Muscle of back (tissue), 11 donors: ENCODE data around the gene LMO1. TPM values are rescaled to one million over a fixed set of nuclear protein-coding genes. Genes with fewer than 3 reads are reported as not detected.

Experiments
- DNase-seq, 3 donors: peaks; one replicate each; pipeline versions ENCODE4 v3.0.0 to v3.0.0-alpha.2; 2013
- polyA plus RNA-seq, 10 donors: library from polyadenylated mRNA; unstranded; fragments of 120-200 nt; gene quantifications; one replicate each; pipeline ENCODE4 v1.2.1, GENCODE V29; 2013; ENCODE audit not compliant: insufficient read length in 10 of 10

Gene LMO1
- polyA plus RNA-seq, 10 donors: 0.54 to 5.5 (median 2.3) TPM

DNA sequence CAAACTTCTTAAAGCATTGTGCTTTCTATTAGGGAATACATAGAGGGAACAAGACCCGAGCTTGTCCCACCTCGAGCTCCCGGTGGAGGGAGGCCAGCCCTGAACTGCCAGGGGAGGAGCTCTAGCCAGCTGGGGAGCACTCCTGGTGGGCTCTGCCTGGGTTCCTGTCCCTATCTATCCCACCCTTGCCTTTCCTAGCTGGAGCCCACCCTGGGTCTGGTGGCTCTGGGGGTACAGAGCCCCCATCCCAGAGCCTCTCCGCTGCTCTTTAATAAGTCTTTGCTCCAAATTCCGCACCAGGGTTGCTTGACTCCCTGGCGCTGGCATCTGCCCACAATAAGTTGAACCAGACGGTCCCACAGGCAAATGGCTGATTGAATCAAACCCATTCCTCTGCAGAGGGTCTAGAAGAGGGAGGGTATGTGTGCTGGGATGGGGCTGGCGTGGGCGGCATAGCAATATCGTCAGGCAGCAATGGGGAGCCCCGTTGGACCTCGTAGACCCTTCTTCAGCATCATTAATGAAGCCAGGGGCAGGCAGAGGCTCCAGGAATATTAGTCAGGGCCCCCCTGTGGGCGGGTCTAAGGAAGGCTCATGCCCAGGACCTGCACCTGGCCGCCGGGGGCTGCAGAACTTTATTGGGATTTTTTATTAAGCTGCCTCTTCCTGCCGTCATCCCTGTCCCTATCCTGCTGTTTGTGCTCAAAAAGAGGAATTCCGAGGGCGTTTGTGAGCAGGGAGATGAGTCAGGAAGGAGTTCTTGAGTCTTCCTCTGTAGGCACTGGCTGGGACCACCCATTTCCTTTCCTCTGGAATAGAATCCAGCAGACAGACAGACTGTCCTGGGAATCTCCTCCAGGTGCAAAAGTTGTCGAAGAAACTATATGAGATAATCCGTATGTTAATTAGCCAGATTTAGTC is 56.3 kb downstream of the LMO1 start:
- DNase-seq: no peak

DNA sequence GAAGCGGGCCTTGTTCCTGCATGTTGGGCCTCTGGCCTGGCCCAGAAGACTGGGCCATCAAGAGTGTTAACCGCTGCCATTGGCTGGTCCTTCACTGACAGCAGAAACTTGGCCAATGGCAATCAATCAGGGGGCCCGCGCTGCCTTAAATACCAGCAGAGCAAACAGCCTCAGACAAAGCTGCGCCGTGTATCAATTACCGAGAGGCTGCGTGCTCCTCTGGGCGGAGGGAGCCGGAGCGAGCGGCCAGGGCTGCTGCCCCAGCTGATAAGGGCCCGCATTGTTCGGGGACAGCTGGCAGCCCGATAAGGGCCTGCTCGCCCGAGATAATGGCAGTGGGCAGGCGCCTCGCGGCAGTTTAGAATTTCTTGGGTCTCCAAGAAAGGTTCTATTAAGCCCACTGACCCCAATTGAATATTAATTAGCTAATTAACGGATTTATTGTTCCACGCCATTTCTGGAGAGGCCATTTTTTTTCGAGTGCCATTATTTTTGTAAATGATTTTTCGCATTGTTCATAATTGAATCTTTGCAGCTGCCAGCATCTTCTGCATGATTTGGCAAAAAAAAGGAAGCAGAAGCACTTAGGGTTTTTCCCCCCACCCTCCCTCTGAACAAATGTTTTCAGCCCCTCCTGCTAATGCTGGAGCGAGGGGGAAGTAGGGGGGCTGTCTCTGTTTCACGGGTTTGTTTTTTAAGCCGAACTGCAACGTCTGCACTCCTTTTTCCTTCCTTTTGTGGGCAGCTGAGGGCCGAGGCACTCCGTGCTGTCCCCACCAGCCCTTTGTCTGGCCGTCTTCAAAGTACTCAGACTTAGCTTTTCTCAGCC is 57.2 kb downstream of the LMO1 start:
- peak in 2 of 3 donors; percentile 44 to 63 for DNase-seq

DNA sequence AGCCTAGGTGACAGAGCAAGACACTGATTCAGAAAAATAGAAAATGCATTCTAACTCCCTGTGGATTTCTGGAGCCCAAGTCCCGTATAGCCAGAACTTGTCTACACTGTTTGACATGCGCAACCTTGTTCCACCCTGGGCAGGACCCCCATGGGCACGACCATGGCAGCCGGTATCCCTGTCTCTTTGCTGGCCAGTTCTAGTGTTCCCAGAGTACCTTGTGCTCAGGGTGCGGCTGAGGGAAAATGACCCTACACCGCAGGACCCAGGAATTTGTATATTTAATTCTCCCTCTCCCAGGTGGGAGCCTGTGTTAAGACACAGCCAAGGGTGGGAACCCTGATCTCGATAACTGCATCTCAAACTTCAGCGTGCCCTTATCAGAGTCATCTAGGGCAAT is 58.1 kb downstream of the LMO1 start:
- no peak for DNase-seq

DNA sequence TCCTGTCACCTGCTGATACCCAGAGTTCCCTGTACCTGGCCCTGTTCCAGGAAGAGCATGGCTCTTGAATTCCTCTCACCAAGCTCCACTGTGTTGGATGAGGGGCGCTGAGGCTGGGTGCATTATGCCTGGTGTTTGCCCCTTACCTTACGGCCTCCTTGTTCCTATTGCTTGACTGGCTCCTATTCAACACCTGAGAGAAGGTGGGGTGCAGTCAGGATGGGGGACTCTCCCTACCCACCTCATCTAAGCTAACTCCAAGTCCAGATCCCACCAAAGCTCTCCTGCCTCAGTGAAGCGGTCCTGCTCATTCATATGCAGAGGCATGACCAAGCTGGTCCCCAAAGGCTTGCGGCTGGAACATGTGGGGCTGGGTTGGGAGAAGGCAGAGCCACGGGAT is 59.1 kb downstream of the LMO1 start:
- DNase-seq: no peak

DNA sequence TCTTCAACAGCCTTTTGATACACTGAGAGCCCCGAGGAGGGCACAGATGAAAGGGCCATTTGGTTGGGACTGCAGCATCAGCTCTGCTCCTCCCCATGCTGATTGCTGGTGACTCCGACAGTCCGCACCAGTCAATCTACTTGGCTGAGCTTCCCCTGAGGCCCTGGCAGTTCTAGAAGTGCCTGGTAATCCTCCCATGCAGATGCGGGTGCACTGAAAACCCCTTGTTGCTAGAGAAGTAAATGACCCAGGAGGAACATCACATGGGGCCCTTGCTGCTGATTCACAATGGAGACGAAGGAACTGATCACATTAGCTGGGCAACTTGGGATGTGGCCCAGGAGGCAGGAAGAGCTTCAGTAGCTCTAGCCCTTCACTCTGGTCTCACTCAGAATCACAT is 59.7 kb downstream of the LMO1 start:
- DNase-seq: no peak

DNA sequence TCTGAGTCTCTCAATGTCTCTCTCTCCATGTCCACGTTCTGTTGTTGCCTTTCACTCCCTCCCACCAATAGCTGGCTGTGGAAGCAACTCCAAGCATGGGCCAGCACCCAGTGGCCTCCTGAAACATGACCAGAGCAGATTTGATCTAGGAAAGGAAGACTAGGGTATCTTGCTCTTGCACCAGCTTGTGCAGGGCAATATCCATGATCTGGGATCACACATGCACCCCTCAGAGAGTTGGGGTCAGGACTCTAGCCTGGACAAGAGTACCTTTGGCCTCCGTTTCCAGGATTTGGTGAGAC is 60.3 kb downstream of the LMO1 start:
- no peak for DNase-seq

DNA sequence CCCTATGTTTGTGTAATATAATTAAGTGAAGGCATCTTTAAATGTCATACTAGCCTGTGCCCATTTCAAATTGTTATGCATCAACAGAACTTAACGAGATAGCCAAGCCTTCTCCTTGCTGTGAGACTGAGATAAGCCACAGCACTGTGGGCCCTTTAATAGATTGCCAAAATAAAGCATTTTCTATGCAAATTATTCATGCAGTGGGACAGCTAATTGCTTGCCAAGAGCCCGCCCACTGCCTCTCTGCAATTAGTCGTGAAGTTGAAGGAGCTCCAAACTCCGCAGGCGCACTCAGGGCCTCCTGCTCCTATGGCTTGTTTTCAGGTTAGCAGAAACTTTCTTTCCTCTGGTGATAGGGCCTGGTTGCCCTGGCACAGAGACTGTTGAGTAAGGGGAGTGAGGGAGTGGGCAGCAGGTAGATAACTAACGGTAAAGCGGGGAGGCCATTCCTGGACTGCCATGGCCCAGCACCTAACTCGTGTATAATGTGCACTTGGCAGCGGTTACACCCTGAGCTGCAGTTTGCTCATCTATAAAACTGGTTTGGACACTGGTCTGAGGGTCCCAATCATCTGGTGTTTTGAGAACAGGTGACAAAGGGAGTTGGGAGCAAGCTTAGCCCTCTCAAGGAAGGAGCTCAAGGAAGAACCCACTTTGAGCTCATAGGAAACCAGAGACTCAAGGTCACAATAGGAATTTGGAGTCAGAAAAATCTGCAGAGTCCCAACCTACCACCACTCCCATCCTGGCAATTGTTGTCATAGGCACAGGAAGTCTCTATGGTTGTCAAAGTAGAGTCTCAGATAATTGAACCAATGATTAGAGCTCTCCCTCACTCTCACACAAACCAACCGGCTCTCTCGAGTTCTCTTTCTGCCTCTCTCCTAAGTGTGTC is 60.9 kb downstream of the LMO1 start:
- DNase-seq: no peak

DNA sequence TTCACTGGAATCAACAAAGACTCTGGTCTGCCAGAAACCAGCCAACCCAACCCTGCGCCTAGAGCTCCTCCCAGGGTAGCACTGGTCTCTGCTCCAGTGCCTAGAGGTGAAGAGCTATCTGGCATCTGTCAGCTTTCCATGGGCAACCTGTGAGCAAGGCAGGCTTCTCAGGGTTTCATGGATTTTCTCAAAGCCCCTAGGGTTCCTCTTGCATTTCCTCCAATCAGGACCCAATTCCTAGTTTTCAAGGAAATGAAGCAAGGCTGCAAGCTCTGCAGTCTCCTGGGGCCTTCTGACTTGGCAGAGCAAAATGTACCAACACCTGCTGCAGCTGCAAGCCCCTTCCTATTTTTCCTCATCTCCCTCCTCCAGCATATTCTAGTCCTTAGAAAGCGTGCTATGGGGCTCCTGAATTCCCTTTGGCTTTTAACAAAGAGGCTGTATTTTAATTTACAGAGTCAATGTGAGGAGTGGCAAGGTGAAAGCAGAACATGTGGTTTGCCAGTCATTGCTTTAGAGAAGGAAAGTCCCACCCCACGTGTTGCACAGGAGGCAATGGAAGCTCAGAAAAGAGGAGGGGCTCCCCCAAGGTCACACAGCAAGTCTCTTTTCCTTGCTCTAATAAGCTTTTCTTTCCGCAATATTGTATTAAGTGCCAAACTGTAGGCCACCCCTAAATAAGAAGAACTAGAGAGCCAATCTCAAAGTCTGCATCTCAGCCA is 61.9 kb downstream of the LMO1 start:
- peak in 2 of 3 donors; percentile 16 to 68 for DNase-seq

DNA sequence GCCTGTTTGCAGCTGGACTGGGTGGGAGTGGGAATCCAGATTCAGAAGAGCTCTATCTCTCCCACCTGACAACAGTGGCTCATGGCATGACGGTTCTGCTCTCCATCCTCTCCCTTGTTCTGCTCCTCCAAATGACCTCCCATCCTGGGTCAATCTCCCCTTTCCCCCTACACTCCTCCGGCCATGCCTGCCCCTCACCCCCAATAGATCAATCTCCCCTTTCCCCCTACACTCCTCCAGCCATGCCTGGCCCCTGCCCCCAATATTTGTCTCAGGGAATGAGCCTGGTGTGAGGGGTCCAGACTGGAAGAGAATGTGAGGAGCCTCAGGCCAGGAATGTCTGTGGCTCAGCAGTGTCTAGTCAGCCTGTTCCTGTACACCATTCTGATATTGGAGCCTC is 64.0 kb downstream of the LMO1 start:
- DNase-seq: no peak

DNA sequence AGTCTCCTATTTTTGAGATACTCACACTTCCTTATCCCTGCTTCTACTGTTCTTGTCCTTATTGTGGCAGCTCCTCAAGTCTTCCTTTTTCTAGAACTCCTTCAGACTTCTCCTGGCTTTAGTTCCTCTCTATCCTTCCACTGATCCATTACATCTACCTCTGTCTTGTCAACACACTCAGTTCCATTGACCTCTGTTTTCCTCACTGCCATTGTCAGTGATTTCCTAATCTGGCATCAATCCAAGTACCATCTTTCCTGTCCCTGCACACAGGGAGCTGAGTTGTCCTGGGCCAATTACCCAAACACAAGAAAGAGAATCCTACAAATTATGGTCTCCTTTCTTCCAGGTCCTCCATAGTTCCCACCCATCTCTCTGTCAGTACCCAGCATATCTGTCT is 66.9 kb downstream of the LMO1 start:
- no peak for DNase-seq

DNA sequence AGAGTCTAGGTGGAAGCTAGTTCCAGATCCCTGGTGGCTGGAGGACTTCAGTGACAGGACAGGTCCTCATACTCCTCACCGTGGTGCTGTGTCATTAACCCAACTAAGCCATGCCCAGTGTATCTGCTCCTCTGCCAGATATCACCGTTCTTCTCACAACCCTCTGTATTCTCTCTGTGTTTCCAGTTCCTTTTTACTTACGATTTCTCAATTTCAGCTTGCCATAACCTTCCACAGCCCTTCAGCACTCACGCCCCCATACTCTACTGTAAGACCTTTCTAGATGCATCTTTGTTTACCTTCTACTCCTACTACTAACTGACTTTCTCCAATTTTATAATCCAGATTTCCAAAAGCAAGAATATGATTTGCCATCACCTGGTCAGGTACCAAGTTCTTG is 68.7 kb downstream of the LMO1 start:
- DNase-seq: no peak

DNA sequence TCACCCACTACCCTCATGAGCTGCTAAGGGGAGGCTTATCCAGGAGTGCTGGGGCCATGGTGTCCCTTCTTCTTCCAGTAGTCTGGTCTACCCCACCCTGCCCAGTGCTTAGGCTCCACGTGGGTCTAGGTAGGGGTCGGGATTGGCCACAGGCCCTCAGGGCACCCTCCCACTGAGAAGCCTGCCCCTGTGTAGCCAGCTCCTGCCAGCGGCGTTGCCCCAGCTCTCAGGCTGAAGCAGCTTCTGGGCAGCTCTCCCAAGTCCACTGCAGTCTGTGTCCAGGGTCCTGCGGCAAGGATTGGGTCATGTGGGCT is 70.8 kb downstream of the LMO1 start:
- no peak for DNase-seq

DNA sequence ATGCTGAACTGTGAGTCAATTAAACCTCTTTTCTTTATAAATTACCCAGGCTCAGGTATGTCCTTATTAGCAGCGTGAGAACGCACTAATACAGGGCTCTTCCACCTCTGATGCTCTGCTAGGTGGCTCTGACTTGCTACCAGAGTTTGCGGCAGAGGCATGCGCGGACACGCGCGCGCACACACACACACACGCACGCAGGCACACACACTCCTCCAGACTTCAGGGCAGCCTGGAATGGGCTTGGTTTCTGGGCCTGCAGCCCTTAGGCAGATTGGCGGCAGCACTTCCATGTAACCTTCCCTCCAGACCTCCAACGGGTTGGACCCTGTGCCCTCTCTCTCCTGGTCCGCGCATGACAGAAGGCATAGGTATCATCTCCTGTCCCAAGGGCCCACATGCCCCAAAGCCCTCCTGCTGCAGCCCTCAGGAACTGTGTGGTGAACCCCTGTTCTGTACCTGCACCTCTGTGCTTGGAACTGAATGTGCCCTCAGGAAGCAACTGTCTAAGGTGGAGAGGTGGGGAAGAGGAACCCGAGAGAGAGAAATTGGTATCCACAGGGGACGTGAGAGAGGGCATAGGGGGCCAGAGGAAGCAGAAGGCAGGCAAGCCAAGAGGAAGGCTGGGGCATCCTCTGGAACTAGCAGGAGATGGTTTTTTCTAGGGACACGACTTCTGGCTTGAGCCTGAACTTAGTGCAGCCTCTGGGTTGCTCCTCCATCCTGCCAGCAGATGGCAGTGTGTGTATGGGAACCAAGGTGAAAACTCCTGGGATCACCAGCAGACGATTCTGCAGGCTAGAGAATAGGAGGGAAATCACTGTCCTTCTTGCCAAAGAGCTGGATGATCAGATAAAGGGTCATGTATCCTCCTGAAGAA is 71.4 kb downstream of the LMO1 start:
- peak; percentile 48 to 79 (median 63) for DNase-seq

DNA sequence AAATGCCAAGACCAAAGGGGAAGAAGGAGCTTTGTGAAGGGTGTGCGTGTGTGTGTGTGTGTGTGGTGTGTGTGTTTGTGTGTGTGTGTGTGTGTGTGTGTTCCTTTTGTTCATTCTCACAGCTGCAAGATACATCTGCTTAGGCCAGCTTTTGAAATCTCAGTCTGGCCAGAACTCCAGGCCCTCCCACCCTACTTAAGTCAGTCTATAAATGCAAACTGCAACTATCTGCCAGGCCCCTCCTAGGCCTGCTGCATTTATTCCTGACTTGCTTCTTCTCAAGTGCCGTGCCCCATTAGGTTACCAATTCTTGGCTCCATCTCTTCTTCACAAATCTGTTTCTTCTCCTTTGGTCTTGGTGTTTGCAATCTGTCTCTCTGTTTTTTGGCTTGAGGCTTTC is 73.2 kb downstream of the LMO1 start:
- no peak for DNase-seq

DNA sequence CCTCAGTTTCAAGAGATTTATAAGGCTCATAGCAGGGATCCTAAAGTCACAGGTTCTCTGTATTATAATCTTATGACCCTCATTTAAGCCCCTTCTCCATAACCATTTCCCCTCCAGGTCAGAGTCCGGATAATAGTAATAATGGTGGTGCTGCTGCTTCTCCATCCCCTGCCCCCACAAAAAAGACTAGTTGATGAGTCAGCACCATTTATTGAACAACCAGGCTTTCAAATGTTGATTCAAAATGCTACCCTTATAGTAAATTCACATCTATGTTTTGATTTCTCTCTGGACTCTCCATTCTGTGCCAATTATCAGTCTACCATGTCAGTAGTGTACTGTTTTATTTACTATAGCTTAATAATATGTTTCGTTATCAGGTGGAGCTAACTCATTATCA is 77.2 kb downstream of the LMO1 start:
- no peak for DNase-seq

DNA sequence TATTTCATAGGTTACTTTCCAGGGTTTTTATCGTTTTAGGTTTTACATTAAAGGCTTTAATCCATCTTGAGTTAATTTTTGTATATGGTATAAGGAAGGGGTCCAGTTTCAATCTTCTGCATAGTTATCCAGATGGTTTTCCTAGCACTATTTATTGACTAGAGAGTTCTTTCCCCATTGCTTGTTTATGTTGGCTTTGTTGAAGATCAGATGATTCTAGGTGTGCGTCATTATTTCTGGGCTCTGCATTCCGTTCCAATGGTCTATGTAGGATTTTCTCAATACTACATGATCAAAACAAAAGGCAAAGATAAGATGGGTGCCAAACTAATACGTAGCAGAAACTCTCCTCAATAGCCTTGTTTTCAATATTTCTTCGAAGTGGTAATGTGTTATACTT is 80.6 kb downstream of the LMO1 start:
- no peak for DNase-seq

DNA sequence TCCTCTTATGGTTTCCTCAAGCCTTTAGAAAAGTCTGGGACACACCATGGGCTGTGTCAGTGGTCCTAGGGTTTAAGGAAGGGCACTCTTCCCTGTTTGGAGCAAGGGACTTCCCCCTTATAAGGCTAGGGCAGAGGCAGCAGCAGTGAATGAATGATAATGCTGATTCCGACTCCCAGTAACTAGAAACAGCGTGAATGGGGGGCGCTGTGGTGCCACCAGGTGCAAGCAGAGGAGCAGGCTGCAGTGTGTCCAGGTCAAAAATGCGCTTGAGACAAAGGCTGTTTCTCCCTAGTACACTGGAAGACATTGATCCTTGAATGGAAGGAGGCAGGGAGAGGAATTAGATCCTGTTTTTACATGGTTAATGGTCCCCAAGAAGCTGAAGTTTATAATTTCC is 83.2 kb downstream of the LMO1 start:
- DNase-seq: no peak

DNA sequence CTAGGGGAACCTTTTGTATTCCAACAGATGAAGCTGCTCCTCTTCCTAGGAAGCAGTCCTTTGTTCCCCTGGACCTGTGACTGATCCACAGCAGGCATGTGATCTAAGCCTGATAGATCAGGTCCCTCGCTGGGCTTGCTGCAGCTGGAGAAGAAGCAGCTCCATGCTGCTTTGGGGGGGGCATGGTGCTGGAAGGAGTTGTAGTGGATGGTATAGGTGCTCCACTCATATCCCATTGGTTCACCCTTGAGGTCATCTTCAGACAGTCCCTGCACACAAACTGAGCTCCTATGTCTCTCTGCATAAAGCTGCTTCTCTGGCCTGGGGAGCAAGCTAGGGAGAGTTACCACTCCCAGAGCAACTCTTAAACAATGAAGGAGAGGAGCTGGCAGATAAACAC is 85.4 kb downstream of the LMO1 start:
- no peak for DNase-seq

DNA sequence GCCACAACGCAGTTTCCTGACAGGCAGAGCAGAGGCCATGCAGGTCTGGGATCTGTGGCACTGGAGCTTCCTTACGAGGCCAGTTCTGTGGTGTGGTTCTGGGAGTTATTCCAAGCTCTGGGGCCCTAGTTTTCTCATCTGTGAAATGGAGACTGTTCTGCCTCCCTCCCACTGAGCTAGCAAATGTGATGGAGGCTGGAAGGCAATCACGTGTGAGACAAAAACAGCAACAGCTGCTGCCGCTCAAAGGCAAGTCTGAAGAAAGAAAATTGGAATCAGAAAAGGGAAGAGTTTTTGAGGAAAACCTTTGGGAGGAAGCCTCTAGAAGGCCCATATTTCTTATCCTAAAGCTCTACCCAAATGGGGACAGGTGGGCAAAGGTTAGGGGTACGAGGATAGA is 86.5 kb downstream of the LMO1 start:
- no peak for DNase-seq
